PFSK-1 (cell line): ENCODE results near the gene BCAS3.

ENCODE experiments used
- POLR2AphosphoS5 ChIP-seq: IDR thresholded peaks from 2 replicates; pipeline ENCODE4 v1.6.1; 2012; ENCODE audit warnings: low read depth, mild to moderate bottlenecking, control low read depth, low read length, moderate library complexity
- REST ChIP-seq, 2 experiments: IDR thresholded peaks; 2 replicates each; pipeline versions ENCODE4 v1.6.1 to v1.8.0; 2011 to 2012; ENCODE audit warnings: low read depth in 2 of 2, low read length in 2 of 2, control low read depth in 1 of 2, inconsistent platforms in 1 of 2, mild to moderate bottlenecking in 1 of 2, moderate library complexity in 1 of 2; ENCODE audit not compliant: insufficient read depth in 1 of 2
- SIN3A ChIP-seq: IDR thresholded peaks from 2 replicates; pipeline ENCODE4 v1.6.1; 2012; ENCODE audit warnings: mild to moderate bottlenecking, low read length, moderate library complexity, borderline replicate concordance; ENCODE audit not compliant: insufficient read depth
- TAF1 ChIP-seq: IDR thresholded peaks from 2 replicates; pipeline ENCODE4 v1.6.1; 2012; ENCODE audit warnings: low read length, control low read depth, borderline replicate concordance; ENCODE audit not compliant: insufficient read depth

GRCh38 chr17:61381537-61381936, 703.9 kb downstream of the BCAS3 start:
- TF ChIP-seq REST (IDR thresholded peaks at IDR 0.05; ENCODE audit: insufficient read depth in 1 of 2, low read depth in 2 of 2, low read length in 2 of 2) = no peak
- TF ChIP-seq TAF1 = no peak
- no peak for TF ChIP-seq SIN3A
- no peak for TF ChIP-seq POLR2AphosphoS5
